HEK293T (cell line): ENCODE measurements around the gene SPATA6L.

ENCODE experiments used
- CTCF ChIA-PET: fragments of 350-600 bp; formaldehyde crosslinking; extraction: SDS; loops from one replicate; lab custom pipeline; 2021; ENCODE audit warnings: antibody characterized with exemption, inconsistent platforms; lab: Yijun Ruan, JAX
- POLR2A ChIA-PET: fragments of 350-600 bp; formaldehyde crosslinking; extraction: SDS; loops from one replicate; lab custom pipeline; 2020; ENCODE audit warnings: antibody characterized with exemption, inconsistent platforms; lab: Yijun Ruan, JAX
- DNase-seq: peaks from one replicate; pipeline ENCODE4 v3.0.0; 2012; ENCODE audit warnings: mixed read lengths; ENCODE audit errors: extremely low spot score
- ARNT ChIP-seq: fragments of 450-650 bp; IDR thresholded peaks from 2 replicates; pipeline ENCODE4 v1.6.1; 2017; ENCODE audit warnings: mild to moderate bottlenecking
- BHLHE40 ChIP-seq: fragments of 450-650 bp; IDR thresholded peaks from 2 replicates; pipeline ENCODE4 v1.6.1; 2016; ENCODE audit warnings: mild to moderate bottlenecking, moderate library complexity, borderline replicate concordance
- CTBP1 ChIP-seq: fragments of 450-650 bp; IDR thresholded peaks from 2 replicates; pipeline ENCODE4 v1.6.1; 2016; ENCODE audit warnings: borderline replicate concordance
- ELF4 ChIP-seq: fragments of 450-650 bp; IDR thresholded peaks from 2 replicates; pipeline ENCODE4 v1.6.1; 2017; ENCODE audit warnings: antibody characterized with exemption
- FOXA1 ChIP-seq: fragments of 450-650 bp; IDR thresholded peaks from 2 replicates; pipeline ENCODE4 v1.6.1; 2016; ENCODE audit warnings: mild to moderate bottlenecking
- FOXK2 ChIP-seq: fragments of 450-650 bp; IDR thresholded peaks from 2 replicates; pipeline ENCODE4 v1.6.1; 2016; ENCODE audit warnings: mild to moderate bottlenecking
- FOXM1 ChIP-seq: fragments of 450-650 bp; IDR thresholded peaks from 2 replicates; pipeline ENCODE4 v1.6.1; 2017; ENCODE audit warnings: mild to moderate bottlenecking, borderline replicate concordance
- HDGF ChIP-seq: fragments of 450-650 bp; IDR thresholded peaks from 2 replicates; pipeline ENCODE4 v1.6.1; 2017; ENCODE audit warnings: antibody characterized with exemption, borderline replicate concordance
- L3MBTL2 ChIP-seq: fragments of 450-650 bp; conservative IDR thresholded peaks from 2 replicates; pipeline ENCODE4 v1.6.1; 2016; ENCODE audit warnings: mild to moderate bottlenecking
- LEF1 ChIP-seq: fragments of 450-650 bp; IDR thresholded peaks from 2 replicates; pipeline ENCODE4 v1.6.1; 2017; ENCODE audit warnings: mild to moderate bottlenecking, borderline replicate concordance
- NFRKB ChIP-seq: fragments of 450-650 bp; IDR thresholded peaks from 2 replicates; pipeline ENCODE4 v1.6.1; 2016; ENCODE audit warnings: mild to moderate bottlenecking, moderate library complexity
- PKNOX1 ChIP-seq: fragments of 450-650 bp; IDR thresholded peaks from 2 replicates; pipeline ENCODE4 v1.6.1; 2016
- SP1 ChIP-seq: fragments of 450-650 bp; IDR thresholded peaks from 2 replicates; pipeline ENCODE4 v1.6.1; 2017
- SUZ12 ChIP-seq: fragments of 450-650 bp; IDR thresholded peaks from 2 replicates; pipeline ENCODE4 v1.6.1; 2016; ENCODE audit warnings: mild to moderate bottlenecking
- TARDBP ChIP-seq: fragments of 450-650 bp; IDR thresholded peaks from 2 replicates; pipeline ENCODE4 v1.6.1; 2016
- ZNF384 ChIP-seq: fragments of 450-650 bp; IDR thresholded peaks from 2 replicates; pipeline ENCODE4 v1.6.1; 2016

SPATA6L gene

GRCh38 chr9:4592295-4592694, 74.0 kb downstream of the SPATA6L start:
- ChIA-PET POLR2A (no interaction called here), CTCF (no interaction called here)
- TF ChIP-seq ELF4 (no peak), TARDBP (no peak), FOXK2 (no peak), CTBP1 (no peak), ARNT (no peak), BHLHE40 (no peak), ZNF384 (no peak), FOXM1 (no peak), HDGF (no peak)
- no peak for DNase-seq

DNA sequence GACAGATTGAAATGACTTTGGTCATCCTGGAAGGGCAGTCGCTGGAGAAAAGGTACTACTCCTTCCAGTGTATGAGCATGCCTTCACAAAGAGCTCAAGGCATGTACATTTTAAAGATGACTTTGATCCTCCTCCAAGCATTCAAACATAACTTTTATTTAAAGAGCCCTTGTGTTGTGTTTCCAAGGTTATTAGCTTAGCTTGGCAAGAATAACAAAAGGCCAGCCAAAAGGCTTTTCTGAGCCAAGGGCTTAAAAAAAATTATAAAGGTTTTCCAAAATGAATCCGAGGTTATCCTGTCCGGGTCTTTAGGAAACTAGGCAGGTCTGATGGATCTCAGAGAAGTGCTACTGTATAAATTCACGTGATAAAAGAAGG, 75.2 kb downstream of the SPATA6L start:
- POLR2A ChIA-PET, result no interaction called here
- no peak for DNase-seq
- TF ChIP-seq TARDBP (no peak), CTBP1 (no peak), FOXM1 (no peak), HDGF (no peak)
- CTCF ChIA-PET, result no interaction called here

DNA sequence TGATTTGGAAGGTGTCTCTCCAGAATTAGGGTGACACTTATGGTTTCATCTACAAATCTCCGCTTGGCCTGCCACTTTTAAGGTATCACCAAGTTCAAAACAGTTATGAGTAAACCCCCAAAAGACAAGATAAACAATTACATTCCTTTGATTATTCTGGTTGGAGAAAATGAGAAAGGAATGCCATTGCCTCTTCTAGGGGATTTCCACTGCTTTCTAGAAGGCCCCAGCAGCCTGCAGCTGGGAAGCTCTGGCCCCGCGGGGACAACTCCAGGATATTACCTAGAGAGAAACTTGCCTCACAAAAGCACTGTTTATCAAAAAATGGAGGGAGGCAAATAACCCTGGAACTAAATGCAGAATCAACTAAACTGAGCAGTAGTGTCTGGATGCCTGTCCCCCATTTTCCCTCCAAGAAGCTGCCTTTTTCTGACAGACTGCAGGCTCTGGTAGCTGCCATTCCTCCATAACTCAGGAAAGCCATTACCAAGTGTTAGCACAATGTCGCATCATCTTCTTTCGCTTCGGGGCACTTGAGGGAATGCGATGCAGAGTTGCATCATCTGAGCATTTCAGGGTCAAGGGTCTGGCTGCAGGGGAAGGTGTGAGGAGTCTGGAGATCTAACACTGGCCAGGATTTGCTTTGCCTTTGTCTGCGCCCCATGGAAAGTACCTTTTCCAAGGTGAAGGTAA, 75.7 kb downstream of the SPATA6L start:
- CTCF ChIA-PET, result no interaction called here

GRCh38 chr9:4588721-4589120, 77.6 kb downstream of the SPATA6L start:
- POLR2A ChIA-PET, result no interaction called here
- CTCF ChIA-PET, result no interaction called here
- TF ChIP-seq ZNF384 (no peak), SP1 (no peak), FOXA1 (no peak), PKNOX1 (no peak), CTBP1 (no peak), L3MBTL2 (no peak), TARDBP (no peak), ARNT (no peak), FOXM1 (no peak), HDGF (no peak), SUZ12 (no peak)
- no peak for DNase-seq

More for the DNA sequence above, 75.7 kb downstream of the SPATA6L start:
- POLR2A ChIA-PET, result no interaction called here
- DNase-seq, result no peak
- TF ChIP-seq HDGF, result no peak
- TF ChIP-seq PKNOX1, result no peak
- TF ChIP-seq FOXK2, result no peak
- TF ChIP-seq ZNF384, result no peak
- no peak for TF ChIP-seq BHLHE40

- DNase-seq, result no peak
- ChIA-PET POLR2A (no interaction called here), CTCF (no interaction called here)
- TF ChIP-seq NFRKB, result no peak
- no peak for TF ChIP-seq L3MBTL2
- TF ChIP-seq ARNT, result no peak
- TF ChIP-seq ZNF384, result no peak
- TF ChIP-seq PKNOX1, result no peak
- TF ChIP-seq TARDBP, result no peak
- no peak for TF ChIP-seq LEF1
- TF ChIP-seq BHLHE40, result no peak
- no peak for TF ChIP-seq FOXM1
- no peak for TF ChIP-seq HDGF
- no peak for TF ChIP-seq FOXK2
- TF ChIP-seq SP1, result no peak
- no peak for TF ChIP-seq ELF4
- TF ChIP-seq FOXA1, result no peak
- no peak for TF ChIP-seq SUZ12
- no peak for TF ChIP-seq CTBP1
Observed at GRCh38 chr9:4585135-4585534, 81.1 kb downstream of the SPATA6L start.

DNA sequence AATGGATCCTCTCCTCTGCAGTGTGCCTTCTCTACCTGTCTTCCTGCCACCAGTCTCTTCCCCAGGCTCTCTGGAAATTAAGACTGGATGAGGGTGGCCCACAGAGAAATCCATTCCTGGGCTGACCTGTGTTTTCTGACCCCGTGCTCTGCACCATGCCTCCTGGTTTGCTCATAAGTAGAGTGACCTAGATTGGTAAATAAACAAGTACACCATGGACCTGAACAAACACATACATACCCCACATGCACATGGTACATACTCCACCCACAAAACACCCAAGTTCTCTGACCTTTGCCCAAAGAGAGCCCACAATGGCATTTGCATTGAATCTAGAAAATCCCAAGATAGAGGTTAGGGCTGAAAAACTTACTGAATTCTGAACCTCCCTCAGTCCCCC, 81.6 kb downstream of the SPATA6L start:
- ChIA-PET CTCF (no interaction called here), POLR2A (no interaction called here)
- TF ChIP-seq NFRKB, result no peak
- DNase-seq, result no peak

DNA sequence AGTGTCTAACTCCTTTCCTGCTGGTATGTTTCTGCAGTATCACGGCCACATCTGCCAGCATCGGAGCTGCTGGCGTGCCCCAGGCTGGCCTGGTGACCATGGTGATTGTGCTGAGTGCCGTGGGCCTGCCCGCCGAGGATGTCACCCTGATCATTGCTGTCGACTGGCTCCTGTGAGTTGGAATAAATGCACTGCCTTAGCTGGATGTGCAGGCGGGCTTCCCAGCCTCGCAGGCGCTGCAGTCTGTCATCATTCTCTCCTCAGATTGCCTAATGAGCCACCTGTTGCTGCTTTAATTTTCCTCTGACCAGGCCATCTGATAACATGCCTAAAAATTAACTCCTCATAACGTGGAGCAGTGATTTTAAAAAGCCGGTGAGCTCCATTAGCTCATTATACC, 83.3 kb downstream of the SPATA6L start:
- TF ChIP-seq FOXM1, result no peak
- TF ChIP-seq SP1, result no peak
- ChIA-PET POLR2A (no interaction called here), CTCF (no interaction called here)
- DNase-seq, result no peak
